Epithelial cell of prostate (primary cell): ENCODE measurements around the gene TGFBRAP1.
"Not testable (repeated sequence)": the region's sequence is repeated elsewhere in the genome, so short reads cannot be mapped to it uniquely, and the experiment has no call there.

ENCODE experiments used
- DNase-seq: peaks from one replicate; pipeline ENCODE4 v3.0.0-alpha.2; 2011; ENCODE audit warnings: low read depth, low spot score
- H3K27ac ChIP-seq: fragments of 450-650 bp; 2 replicates; pipeline ENCODE4 v1.5.1; 2017; ENCODE audit warnings: mild to moderate bottlenecking

Gene TGFBRAP1

DNA sequence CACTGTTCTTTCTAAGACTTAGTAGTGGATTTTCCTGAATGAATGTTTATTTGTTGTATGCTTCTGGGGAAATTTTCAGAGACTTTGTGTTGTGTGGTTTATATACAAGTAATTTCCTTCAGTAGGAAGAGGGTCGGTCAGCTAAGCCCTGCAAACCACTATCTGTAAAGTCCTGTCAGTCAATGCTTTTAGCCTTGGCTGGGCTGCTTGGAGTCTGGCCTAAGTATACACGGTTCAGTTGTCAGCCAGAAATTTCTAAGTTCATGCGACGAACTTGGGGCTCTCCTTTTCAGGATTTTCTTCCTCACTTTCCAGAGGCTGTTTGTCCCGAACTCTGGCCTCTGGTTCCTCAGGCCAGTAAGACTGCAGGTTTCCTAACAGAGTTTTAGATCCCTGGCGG is 29.1 kb upstream of the TGFBRAP1 start:
- no peak overlapping the region for H3K27ac ChIP-seq
- no peak for DNase-seq

DNA sequence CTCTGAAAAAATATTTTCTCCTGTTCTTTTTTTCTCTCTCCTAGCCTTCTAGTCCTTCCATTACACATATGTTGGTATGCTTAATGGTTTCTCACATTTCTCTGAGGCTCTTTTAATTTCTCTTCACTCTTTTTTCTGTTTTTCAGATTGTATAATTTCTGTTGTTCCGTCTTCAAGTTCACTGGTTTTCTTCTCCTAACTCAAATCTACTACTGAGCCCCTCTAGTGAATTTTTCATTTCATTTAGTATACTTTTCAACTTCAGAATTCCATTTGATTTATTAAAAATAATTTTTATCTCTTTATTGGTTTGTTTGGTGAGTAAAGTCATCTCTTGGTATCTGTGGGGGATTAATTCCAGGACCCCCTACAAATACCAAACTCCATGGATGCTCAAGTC is 27.6 kb upstream of the TGFBRAP1 start:
- no peak overlapping the region for H3K27ac ChIP-seq
- no peak for DNase-seq

DNA sequence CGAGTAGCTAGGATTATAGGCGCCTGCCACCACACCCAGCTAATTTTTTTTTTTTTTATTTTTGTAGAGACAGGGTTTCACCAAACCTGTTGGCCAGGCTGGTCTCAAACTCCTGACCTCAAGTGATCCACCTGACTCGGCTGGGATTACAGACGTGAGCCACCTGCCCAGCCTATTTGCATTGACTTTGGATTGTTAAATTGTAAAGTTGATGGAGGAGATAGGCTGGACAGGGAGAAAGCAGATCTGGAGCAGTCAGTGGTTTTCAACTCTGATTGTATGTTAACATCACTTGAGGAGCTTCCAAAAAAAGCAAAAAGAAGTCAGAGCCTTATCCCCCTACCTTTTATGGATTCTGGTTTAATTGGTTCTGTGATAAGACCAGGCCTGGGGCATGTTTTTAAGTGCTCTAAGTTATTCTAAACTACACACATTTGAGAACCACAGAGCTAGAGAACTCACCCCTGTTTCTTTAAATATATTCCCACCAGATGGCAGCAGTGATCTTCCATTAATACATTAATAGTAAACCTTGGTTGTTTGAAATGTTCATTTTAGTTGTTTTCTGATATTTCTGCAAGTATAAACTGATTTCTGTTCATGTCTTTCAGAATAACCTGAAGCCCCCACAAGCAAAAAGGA is 15.3 kb upstream of the TGFBRAP1 start:
- H3K27ac ChIP-seq, result no peak overlapping the region
- no peak for DNase-seq

DNA sequence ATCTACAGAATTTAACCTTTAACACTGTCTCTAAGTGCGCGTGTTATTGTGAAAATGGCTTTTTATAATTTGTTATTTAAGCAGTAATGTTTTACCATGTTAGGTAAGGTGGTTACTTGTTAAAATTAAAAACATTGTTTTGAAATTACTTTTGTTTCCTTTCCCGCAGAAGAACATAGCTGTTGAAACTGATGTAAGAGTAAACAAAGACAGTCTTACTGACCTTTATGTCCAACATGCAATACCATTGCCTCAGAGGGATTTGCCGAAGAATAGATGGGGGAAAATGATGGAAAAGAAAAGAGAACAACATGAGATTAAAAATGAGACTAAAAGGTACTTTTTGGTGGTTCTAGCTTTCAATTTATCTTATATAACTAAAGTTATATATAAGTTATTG is 9.9 kb upstream of the TGFBRAP1 start:
- DNase-seq, result no peak
- H3K27ac ChIP-seq, result no peak overlapping the region

DNA sequence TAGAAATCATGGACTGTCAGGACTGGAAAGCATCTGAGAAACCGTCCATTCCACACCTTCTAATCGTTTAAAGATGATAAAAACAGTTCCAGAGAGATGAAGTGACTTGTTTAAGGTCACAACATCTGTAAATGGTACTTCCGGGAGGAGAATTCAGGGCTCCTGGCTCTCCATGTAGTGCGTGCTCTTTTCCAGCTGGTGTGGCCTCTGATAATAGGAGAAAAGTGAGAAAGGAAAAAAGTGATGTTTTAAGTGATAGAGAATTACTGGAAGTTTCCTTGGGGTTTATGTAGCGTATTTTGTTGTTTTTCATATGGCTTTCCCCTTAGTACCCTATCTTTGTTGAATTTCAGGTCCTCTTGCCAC is 8.5 kb upstream of the TGFBRAP1 start:
- DNase-seq, result no peak

DNA sequence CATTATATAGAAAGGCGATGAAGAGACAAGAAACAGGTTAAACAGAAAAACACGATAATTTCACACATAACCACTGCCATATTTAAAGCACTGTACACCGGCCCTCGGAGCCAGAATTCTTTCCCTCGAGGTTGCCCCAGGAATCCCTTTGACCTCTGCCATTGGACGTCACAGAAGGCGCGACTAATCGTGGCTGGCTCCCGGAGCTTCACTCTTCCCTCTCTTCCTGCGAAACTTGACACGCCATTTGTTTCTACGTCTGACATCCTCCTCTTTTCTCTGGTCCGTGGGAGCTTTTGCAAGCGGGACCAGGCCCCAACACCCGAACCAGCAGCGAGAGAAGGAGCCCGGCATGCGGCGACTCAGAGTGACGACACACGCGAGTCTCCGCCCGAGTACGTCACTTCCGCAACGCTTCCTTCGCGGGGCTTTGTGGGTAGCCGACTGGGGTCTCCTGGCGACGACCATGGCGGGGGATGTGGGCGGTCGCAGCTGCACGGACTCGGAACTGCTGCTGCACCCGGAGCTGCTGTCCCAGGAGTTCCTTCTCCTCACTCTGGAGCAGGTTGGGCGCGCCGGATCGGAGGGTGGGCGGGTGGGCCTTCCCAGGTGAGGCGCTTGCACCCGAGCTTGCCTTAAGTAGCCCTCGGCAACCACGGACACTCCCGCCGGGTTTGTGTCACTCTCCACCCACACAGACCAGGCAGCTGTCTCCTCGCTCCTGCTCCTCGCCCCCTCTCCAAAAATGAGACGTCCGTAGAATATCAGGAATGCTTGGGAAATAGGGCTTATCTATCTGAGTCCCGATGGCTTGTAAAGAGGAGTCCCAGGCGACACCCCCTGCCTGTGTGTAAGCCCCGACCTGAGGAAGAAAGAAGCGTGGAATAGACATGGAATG is 7.8 kb upstream of the TGFBRAP1 start, which contains the start of gene C2orf49:
Gene C2orf49 (plus strand): TSS at position 419 of the 898 bp plus-strand sequence. CDS start 48 bp downstream, at position 467.
- peak within 1 kb of the TSS; percentile 89 for H3K27ac ChIP-seq
- DNase-seq, result no peak

More for the DNA sequence above, 8.5 kb upstream of the TGFBRAP1 start:
- peak overlapping the region; percentile 89 for H3K27ac ChIP-seq

DNA sequence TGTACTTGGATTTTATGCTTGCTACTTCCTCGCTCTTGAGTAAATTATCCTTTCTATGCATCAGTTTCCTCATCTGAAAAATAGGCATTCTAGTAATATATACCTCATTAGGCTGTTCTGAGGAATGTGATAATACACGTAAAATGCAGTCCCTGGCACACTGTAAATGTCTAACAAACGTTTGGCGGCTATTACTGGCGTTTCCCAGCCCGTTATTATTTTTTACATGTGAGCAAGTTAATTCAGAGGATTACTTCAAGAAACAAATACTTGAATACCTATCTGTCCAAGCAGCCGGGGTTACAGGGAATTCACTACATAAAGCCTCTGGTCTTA is 7.2 kb upstream of the TGFBRAP1 start:
- no peak for DNase-seq
- H3K27ac ChIP-seq, result peak overlapping the region; percentile 89

DNA sequence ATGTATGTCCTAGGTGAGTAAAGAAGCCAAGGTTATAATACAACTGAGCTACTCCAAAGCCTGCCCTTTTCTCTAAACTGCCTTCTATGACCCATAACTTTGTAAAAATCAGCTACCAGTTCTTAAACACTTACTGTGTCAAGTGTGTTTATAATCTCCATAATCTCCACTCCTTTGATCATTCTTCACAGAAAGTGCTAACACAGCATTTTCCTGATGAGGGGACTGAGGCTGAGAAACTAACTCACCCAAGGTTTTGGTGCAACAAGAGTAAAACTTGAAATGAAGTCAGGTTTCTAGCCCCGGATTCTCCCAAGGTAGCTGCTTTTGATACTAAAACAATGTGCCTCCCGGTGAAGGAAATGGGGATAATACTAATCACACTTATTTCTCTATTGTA is 5.9 kb upstream of the TGFBRAP1 start:
- no peak for DNase-seq
- no peak overlapping the region for H3K27ac ChIP-seq

DNA sequence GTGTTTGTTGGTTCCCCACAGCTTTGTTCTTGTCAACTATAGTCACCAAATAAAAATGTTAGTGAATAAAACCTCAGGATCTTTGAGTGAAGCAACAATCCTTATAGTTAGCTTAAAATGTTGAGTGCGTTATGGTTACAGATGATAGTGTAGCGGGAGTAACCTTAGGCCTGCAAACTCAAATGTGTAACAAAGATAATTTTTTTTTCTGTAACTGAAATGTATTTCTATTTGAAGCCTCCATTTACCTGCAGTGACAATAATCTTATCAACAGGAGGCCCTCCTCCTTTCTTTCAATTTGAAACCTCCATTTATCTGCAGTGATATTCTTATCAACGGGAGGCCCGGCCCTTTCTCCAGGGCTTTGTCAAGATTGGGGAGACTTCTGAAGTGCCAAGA is 4.7 kb upstream of the TGFBRAP1 start:
- no peak for DNase-seq
- H3K27ac ChIP-seq, result no peak overlapping the region

DNA sequence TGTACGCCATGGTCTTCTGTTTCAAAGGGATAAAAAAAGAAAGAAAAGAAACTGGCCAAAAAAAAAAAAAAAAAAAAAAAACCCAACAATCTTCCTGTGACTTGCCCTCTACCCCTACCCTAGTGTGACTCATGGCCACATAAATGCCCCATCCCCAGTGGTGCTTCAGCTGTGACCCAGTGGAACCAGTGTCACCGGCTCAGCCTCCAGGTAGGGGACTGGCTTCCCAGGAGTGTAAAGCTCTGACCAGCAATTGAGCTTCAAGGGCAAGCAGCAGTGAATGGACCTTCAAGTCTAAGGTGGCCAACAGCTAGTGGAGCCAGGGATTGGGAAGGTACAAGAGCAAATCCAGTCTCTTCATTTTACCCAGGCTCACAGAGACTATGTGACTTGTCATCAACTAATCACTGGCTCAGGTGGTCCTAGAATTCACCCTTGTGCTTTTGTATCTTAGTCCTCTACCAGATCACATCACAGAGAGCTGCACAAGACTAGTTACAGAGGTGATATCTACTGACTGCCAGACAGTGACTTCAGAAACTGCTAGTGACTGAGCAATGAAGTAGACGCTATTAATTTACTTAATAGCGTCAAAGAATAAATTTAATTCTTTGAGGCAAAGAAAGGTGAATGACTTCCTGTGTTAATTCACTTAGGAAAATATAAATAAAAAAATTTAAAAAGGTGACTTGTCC is 1.3 kb upstream of the TGFBRAP1 start:
- no peak for DNase-seq
- peak overlapping the region; percentile 82 for H3K27ac ChIP-seq

DNA sequence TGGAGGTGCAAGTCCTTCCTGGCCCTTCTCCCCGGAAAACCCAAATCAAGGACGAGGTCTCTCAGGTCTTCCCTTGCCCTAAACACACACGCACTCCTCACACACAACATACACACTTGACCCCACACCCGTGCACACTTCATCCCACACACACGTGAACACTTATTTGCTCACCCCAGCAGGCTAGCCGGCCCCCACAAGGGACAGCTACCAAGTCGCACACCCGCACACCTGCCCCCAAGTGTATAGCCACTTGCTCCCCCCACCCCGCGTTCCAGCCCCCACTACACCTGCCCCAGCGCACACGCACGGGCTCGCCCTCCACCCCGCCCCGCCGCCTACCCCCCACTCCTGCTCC is 359 bp downstream of the TGFBRAP1 start:
- DNase-seq, result no peak
- peak overlapping the region; percentile 82 for H3K27ac ChIP-seq

DNA sequence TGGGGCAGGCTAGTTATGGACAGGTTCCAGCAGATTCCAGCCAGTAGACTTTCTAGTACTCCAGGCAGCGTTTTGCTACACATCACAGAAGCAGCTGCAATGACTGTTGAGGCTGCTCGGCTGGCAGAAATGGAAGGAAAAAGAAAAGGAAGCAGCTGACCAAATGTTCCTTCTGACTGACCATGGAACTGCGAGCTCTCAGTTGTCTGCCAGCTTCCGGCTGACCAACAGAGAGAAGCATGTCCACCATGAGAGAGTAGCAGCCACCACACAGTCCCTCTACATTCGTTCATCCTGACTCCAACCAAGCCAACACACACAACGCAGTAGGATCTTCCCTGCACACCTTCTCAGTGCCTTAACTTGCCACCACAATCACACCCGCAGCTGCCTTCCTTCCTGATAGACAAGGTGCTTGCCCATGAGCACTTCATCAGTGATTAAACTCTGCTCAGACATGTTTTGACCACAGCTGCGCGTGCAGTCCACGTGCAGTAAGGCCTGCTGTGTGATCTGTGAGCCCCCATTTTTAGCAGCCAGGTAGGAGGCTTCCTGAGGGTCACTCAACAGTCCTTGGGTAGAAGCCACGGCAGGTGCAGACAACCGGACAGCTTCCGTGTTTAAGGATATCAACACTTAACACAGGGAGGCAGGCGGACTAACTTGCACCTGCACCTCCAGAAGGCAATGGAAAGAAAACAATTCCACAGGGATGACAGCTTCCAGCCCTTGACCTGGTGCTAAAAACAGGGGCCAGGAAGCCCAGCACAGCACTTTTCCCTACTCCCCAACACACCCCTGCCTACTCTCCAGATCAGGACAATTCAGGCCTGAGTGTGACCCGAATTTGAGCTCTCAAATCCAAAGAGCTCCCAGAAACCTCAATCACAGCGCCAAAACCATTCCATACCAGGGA is 996 bp downstream of the TGFBRAP1 start:
- H3K27ac ChIP-seq, result peak overlapping the region; percentile 82
- DNase-seq, result peak; percentile 31

DNA sequence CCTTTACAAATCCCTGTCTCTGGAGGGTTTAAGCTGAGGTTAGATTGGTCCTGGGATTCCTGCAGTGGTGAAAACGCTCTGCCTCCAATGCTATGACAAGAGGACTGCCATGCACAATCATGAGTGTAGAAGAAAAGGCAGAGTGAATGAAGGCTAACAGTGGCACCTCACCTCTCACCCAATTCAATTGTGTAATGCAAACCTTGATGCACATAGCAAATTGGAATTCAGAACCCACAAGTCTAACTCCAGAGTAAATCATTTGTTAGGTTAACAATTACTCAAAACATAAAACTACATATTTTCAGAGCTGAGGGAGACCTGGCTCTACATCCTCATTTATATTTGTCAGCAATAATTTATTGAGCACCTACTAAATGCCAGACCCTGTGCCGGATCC is 1.8 kb downstream of the TGFBRAP1 start:
- no peak overlapping the region for H3K27ac ChIP-seq
- no peak for DNase-seq

DNA sequence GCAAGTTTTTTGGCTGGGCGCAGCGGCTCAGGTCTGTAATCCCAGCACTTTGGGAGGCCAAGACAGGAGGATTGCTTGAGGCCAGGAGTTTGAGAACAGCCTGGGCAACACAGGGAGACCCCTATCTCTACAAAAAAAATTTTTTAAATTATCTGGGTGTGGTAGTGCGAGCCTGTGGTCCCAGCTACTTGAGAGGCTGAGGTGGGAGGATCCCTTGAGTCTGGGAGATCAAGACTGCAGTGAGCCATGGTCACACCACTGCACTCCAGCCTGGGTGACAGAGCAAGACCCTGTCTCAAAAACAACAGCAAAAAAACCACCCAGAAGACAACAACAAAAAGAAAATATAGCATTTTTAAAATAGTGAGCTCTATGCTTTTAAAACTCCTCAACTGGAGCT is 2.3 kb downstream of the TGFBRAP1 start:
- not testable (repeated sequence) for H3K27ac ChIP-seq, DNase-seq

DNA sequence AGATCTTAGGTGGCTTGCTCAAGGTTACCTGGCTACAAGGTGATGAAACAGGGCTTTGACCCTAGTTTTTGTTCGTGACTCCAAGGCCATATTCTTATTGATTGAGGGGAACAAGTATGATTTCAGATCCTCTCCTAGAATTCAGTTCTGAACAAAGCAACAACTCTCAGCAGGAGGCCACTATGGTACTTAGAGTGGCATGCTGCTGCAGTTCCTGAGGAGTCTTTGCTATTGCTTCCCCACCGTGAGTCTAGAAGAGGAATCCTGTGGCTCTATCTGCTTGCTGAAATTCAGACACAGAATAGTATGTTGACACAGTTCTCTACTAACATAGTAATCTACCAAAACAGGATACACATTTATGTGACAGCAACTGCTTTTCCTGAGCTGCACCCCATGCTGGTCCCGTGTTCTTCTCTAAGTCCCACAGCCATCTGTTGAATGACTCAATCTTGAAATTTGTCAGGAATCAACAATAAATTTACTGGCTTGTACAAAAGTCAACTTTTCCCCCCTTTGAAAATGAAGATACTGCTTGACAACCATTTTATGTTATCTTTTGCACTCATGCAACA is 4.1 kb downstream of the TGFBRAP1 start:
- DNase-seq, result no peak
- peak overlapping the region; percentile 89 for H3K27ac ChIP-seq

DNA sequence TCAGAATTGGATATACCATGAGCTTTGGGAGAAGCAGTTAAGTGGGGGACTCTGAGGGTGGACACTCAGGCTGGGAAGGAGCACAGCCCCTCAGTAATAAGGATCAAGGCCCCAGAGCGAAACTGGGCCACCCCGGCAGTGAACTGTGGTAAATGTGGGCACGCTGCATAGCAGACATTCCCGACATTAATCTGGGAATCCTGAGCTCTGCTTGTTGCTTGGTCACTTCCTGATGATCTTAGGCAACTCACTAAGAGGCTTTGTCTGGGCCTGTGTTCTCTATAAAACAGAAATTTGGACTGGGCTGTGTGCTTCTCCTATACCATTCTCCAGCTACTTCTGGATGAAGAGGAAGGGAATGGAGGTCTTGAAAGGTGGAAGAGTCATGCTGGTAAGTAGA is 4.8 kb downstream of the TGFBRAP1 start:
- DNase-seq, result peak; percentile 27
- H3K27ac ChIP-seq, result peak overlapping the region; percentile 89

DNA sequence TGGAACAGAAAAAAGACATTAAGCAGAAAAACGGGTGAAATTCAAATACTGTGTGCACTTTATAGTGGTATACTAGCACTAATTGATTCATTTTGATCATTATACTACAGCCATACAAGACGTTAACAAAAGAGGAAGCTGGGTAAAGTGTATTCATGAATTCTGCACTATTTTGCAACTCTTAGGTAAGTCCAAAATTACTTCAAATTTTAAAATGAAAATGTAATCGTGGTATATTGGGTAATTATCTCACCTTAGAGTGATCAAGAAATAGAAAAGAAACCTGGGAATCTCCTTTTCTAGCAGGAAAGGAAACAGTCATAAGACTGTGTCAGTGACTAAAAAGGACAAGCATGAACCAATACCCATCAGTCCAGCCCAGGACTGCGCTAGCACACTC is 5.4 kb downstream of the TGFBRAP1 start:
- peak overlapping the region; percentile 89 for H3K27ac ChIP-seq
- DNase-seq, result no peak

DNA sequence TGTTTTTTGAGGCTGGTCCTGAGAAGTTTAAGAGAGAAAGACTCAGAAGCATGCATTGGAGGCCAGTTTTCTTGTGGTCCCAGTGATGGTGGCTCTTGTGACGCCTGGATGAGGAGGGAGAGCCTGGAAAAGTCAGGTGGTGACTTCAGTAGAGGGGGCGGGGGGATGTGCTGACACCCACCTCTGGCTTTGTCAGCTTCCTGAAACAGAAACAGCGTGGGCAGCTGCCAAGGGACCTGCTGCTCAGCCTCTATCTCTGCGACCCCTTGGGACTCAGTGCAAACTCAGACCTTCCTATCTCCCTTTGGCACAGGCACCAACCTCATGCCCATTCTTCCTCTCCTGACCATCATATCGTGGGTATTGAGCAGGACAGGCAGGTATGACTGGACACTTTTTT is 6.4 kb downstream of the TGFBRAP1 start:
- no peak for DNase-seq

DNA sequence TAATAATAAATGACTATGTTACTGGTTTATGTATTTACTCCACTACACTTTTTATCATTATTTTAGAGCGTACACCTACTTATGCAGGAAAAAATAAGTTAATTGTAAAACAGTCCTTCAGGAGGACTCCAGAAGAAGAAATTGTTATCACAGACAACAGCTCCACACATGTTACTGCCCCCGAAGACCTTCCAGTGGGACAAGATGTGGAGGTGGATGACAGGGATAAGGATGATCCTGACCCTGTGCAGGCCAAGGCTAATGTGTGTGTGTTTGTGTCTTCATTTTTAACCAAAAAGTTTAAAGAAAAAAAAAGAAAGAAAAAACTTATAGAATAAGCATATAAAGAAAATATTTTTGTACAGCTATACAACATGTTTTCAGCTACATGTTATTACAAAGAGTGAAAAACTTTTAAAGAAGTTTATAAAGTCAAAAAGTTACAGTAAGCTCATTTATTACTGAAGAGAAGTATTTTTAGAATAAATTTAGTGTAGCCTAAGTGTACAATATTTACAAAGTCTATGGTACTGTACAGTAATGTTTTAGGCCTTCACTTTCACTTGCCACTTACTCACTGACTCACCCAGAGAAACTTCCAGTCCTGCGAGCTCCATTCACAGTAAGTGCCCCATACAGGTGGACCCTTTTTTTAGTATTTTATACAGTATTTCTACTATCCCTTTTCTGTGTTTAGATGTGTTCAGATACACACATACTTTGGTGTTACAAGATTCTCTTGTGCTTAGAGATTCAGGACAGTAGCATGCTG is 7.5 kb downstream of the TGFBRAP1 start:
- no peak for DNase-seq
- H3K27ac ChIP-seq, result no peak overlapping the region

More for the DNA sequence above, 6.4 kb downstream of the TGFBRAP1 start:
- H3K27ac ChIP-seq, result no peak overlapping the region
